ENCODE results near the gene POLR1A.

The POLR1A gene

DNA sequence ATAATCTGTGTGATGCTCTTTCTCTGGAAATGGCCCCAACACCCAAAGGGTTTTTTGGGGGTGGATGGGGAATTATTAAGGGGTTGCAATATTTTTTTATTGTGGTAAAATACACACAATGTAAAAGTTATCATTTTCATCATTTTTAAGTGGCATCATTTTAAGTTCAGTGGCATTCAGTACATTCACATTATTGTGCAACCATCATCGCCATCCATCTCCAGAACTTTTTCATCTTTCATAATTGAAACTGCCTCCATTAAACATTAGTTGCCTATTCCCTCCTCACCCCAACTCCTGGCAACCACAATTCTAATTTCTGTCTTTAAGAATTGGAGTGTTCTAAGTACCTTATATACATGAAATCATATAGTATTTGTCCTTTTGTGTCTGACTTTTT is 90.0 kb downstream of the POLR1A start:
- H3K36me3 ChIP-seq (ENCODE audit: insufficient read depth, low read length) = no peaks in the 10 kb centered on the region
- H3K27me3 ChIP-seq (ENCODE audit: insufficient read depth, low read length) = no peaks in the 10 kb centered on the region
- no peak overlapping the region for H2AFZ ChIP-seq (ENCODE audit: low read depth, low read length)
- peaks cover 4% of the 10 kb centered on the region for H3K9me3 ChIP-seq (ENCODE audit: low read length)
- H3K4me1 ChIP-seq (ENCODE audit: insufficient read depth, low read length) = no peaks in the 10 kb centered on the region
- H3K4me3 ChIP-seq (ENCODE audit: low read length) = no peak overlapping the region

DNA sequence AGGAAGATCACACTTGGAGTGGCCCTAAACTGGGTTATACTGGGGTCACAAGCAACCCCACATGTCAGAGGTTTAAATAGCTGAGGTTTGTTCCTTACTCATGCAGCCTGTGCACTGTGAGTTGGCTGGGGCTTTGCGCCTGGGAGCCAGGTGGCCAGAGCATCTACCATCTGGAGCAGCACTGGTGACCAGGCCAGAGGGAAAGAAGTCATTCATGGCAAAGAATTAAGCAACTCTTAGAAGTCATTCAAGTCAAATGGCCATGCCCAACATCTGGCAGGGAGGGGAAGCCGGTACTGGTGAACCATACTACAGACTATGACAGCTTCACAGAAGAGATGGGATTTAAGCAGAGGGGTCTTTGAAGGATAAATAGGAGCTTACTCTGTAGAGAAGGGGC is 90.7 kb downstream of the POLR1A start:
- Histone ChIP-seq H3K27me3 (ENCODE audit: insufficient read depth, low read length) (no peaks in the 10 kb centered on the region), H3K4me3 (ENCODE audit: low read length) (no peak overlapping the region), H3K4me1 (ENCODE audit: insufficient read depth, low read length) (no peaks in the 10 kb centered on the region), H3K36me3 (ENCODE audit: insufficient read depth, low read length) (no peaks in the 10 kb centered on the region), H3K9me3 (ENCODE audit: low read length) (peaks cover 4% of the 10 kb centered on the region), H2AFZ (ENCODE audit: low read depth, low read length) (no peak overlapping the region)

DNA sequence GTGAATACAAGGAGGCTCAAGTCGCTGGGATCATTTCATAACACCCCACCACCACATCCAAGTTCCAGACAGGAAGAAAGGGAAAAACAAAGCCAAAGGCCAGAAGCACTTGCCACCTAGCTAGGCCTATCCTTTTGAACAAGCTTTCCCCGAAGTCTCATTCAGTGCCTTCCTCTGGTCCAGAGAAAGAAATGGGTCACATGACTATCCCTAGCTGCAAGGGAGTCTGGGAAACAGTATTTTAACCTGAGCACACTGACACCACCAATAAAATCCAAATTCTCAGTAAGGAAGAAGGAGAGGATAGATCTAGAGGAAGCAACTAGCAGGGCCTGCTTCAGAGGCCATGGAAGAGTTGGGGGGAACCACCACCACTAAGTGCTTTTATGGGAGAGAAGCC is 91.2 kb downstream of the POLR1A start:
- Histone ChIP-seq H3K4me3 (ENCODE audit: low read length) (no peak overlapping the region), H3K4me1 (ENCODE audit: insufficient read depth, low read length) (no peaks in the 10 kb centered on the region), H3K36me3 (ENCODE audit: insufficient read depth, low read length) (no peaks in the 10 kb centered on the region), H2AFZ (ENCODE audit: low read depth, low read length) (no peak overlapping the region), H3K27me3 (ENCODE audit: insufficient read depth, low read length) (no peaks in the 10 kb centered on the region), H3K9me3 (ENCODE audit: low read length) (peaks cover 4% of the 10 kb centered on the region)

DNA sequence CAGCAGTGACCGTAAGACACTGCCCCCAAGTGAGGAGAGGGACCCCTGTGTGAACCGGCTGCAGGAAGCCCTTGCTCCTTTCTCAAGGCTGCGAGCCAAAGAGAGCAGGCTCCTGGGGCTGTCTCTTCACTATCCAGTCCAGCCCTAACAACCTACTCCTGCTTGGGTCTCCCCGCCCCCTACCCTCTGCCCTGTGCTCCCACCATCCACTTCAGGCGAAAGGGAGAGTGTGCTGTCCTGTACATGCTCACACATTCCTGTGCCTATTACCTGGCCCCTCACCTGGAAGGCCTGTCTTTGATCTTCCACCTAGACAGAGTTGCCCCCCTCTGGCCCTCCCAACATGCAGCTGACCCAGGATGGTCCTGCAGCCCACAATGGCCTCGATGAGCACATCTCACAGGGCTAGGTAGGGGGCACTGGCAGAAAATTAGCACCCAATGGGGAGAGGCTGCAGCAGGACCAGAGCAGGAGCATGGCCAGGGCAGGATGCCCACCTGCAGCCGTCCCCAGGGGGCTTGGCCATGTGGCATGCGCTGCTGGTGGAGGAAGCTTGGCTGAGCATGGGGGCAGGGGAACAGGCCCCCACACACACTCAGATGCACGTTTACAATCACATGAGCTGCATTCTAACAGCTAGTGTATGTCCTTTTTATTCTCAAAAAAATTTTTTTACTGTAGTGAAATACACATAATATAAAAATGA is 93.5 kb downstream of the POLR1A start:
- Histone ChIP-seq H2AFZ (ENCODE audit: low read depth, low read length) (no peak overlapping the region), H3K4me1 (ENCODE audit: insufficient read depth, low read length) (no peaks in the 10 kb centered on the region), H3K36me3 (ENCODE audit: insufficient read depth, low read length) (no peaks in the 10 kb centered on the region), H3K27me3 (ENCODE audit: insufficient read depth, low read length) (no peaks in the 10 kb centered on the region), H3K9me3 (ENCODE audit: low read length) (peaks cover 4% of the 10 kb centered on the region), H3K4me3 (ENCODE audit: low read length) (no peak overlapping the region)

DNA sequence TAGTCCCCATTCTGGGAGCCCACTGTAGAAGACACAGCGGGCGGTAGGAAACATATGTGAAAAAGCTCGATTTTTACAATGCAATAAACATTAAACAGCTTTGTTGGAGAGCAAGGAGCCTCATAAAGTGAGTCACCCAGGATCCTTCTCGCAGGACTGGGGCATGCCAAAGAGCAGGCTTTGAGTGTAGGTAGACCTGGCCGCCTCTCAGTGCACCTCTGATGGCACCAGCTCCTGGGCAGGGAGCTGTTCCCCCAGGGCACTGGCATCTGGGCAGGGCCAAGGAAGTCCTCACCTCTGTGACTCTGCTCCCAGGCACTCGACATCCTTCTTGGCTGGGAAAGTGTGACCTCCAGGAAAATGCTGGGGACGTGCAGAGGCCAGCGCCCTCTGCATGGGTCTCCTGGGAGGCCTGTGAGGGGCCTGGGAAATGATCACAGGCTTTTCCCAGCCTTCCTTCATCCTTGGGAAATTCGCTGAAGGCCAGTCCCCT is 94.2 kb downstream of the POLR1A start:
- no peak overlapping the region for H2AFZ ChIP-seq (ENCODE audit: low read depth, low read length)
- H3K36me3 ChIP-seq (ENCODE audit: insufficient read depth, low read length) = no peaks in the 10 kb centered on the region
- no peaks in the 10 kb centered on the region for H3K27me3 ChIP-seq (ENCODE audit: insufficient read depth, low read length)
- no peak overlapping the region for H3K4me3 ChIP-seq (ENCODE audit: low read length)
- peaks cover 4% of the 10 kb centered on the region for H3K9me3 ChIP-seq (ENCODE audit: low read length)
- H3K4me1 ChIP-seq (ENCODE audit: insufficient read depth, low read length) = no peaks in the 10 kb centered on the region

DNA sequence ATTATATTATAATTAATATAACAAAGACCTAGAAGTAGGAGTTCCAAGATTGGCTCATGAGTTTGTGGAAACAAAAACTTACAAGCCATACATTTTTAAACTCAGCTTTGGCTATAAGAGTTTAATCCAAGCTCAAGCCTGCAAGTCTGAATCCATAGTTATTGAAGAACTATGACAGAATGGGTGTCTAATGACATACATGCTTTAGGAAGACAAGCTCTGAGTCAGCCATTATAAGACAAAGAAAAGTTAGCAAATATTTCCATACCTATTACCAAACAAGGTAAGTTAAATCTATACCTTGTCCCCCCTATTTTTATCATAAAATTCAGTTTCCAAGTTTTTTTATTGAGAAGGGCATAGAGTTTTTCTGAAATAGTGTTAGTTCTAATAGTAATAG is 95.6 kb downstream of the POLR1A start:
- H3K4me1 ChIP-seq (ENCODE audit: insufficient read depth, low read length) = no peaks in the 10 kb centered on the region
- H3K9me3 ChIP-seq (ENCODE audit: low read length) = peaks cover 5% of the 10 kb centered on the region
- H2AFZ ChIP-seq (ENCODE audit: low read depth, low read length) = no peak overlapping the region
- H3K36me3 ChIP-seq (ENCODE audit: insufficient read depth, low read length) = no peaks in the 10 kb centered on the region
- H3K27me3 ChIP-seq (ENCODE audit: insufficient read depth, low read length) = no peaks in the 10 kb centered on the region
- H3K4me3 ChIP-seq (ENCODE audit: low read length) = no peak overlapping the region

DNA sequence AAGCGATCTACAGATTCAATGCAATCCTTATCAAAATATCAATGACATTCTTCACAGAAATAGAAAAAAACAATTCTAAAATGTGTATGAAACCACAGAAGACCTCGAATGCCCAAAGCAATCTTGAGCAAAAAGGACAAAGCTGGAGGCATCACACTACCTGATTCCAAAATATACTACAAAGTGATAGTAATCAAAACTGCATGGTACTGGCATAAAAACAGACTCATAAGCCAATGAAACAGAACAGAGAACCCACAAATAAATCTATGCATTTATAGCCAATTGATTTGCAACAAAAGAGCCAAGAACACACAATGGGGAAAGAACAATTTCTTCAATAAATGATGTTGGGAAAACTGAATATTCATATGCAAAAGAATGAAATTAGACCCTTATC is 99.2 kb downstream of the POLR1A start:
- H3K36me3 ChIP-seq (ENCODE audit: insufficient read depth, low read length) = no peaks in the 10 kb centered on the region
- H3K4me3 ChIP-seq (ENCODE audit: low read length) = no peak overlapping the region
- no peaks in the 10 kb centered on the region for H3K4me1 ChIP-seq (ENCODE audit: insufficient read depth, low read length)
- H3K9me3 ChIP-seq (ENCODE audit: low read length) = peaks cover 3% of the 10 kb centered on the region
- no peaks in the 10 kb centered on the region for H3K27me3 ChIP-seq (ENCODE audit: insufficient read depth, low read length)
- H2AFZ ChIP-seq (ENCODE audit: low read depth, low read length) = no peak overlapping the region

DNA sequence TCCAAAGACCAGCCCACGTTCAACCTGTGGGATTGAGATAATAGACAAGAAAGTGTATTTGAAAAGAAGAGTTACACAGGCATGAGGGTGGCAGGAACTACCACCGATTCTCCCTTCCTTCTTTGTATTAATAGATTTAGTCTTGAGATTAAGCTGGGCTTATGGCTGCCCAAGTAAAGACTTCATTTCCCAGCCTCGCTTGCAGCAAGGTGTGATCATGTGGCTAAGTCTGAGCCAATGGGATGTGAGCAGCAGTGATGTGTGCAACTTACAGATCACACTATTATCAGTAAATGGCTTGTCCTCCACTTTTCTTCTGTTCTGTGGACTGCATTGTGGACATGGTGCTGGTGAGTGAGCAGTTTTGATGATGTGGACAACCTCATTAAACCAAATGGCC is 101.7 kb downstream of the POLR1A start:
- H3K9me3 ChIP-seq (ENCODE audit: low read length) = peaks cover 3% of the 10 kb centered on the region
- no peaks in the 10 kb centered on the region for H3K4me1 ChIP-seq (ENCODE audit: insufficient read depth, low read length)
- H2AFZ ChIP-seq (ENCODE audit: low read depth, low read length) = no peak overlapping the region
- no peak overlapping the region for H3K4me3 ChIP-seq (ENCODE audit: low read length)
- no peaks in the 10 kb centered on the region for H3K36me3 ChIP-seq (ENCODE audit: insufficient read depth, low read length)
- no peaks in the 10 kb centered on the region for H3K27me3 ChIP-seq (ENCODE audit: insufficient read depth, low read length)

DNA sequence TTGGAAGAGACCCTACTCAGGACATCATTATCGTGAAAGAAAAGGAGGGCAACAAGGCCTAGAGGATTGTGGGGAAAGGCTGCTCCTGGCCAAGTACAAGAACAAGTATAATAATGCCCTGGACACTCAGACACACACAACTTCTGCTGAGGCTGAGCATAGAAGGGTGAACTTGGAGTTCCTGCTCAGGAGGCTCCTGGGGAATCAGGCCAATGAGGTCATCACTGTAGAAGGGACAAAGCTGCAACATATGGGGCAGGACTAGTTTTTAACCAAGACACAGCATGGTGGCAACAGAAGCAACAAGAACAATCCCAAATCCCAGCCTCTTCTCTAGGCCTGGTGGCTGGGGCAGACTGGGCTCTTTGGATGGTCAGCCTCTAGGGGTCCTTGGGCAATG is 102.6 kb downstream of the POLR1A start:
- Histone ChIP-seq H3K36me3 (ENCODE audit: insufficient read depth, low read length) (no peaks in the 10 kb centered on the region), H3K4me1 (ENCODE audit: insufficient read depth, low read length) (no peaks in the 10 kb centered on the region), H3K27me3 (ENCODE audit: insufficient read depth, low read length) (no peaks in the 10 kb centered on the region), H3K9me3 (ENCODE audit: low read length) (peaks cover 3% of the 10 kb centered on the region), H2AFZ (ENCODE audit: low read depth, low read length) (no peak overlapping the region), H3K4me3 (ENCODE audit: low read length) (no peak overlapping the region)

DNA sequence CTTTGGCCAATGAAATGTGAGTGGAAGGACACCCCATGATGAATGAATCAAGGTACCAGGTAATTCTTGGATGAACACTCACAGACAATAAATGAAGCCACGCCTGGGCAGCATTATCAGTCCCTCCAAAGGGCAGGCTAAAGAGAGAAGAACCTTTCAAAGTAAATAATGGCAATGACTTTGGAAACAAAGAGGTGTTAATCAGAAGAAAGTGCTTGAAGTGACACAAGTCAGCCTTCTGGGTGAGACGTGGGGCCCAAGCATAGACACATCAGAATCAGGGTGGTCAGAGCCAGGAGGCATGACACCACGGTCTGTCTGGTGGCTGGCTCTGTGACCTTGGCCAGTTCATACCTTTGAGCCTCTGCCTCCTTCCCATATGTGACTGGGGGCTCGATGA is 103.3 kb downstream of the POLR1A start:
- H3K4me1 ChIP-seq (ENCODE audit: insufficient read depth, low read length) = peaks cover 3% of the 10 kb centered on the region
- peaks cover 3% of the 10 kb centered on the region for H3K9me3 ChIP-seq (ENCODE audit: low read length)
- H3K4me3 ChIP-seq (ENCODE audit: low read length) = no peak overlapping the region

DNA sequence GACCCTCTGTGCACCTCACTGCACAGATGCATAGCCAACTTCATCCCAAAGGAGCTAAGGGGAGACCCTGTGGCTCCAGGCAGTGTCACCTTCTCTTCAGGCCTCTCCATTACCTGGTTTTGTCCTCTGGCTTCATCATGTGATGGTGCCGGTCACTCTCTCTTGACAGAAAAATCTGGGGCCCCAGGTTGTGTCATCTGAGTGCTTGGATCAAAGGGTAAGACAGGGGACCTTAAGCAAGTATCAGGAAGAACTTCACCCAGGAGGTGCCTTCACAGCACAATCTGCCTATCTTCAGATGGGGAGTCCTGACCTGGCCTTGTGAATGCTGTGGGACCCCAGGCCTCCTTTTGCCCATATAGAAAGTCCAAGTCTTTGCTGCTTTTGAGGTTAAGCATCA is 104.4 kb downstream of the POLR1A start:
- Histone ChIP-seq H3K4me3 (ENCODE audit: low read length) (no peak overlapping the region), H3K4me1 (ENCODE audit: insufficient read depth, low read length) (peaks cover 13% of the 10 kb centered on the region), H3K9me3 (ENCODE audit: low read length) (peaks cover 3% of the 10 kb centered on the region), H3K36me3 (ENCODE audit: insufficient read depth, low read length) (no peaks in the 10 kb centered on the region), H2AFZ (ENCODE audit: low read depth, low read length) (no peak overlapping the region), H3K27me3 (ENCODE audit: insufficient read depth, low read length) (no peaks in the 10 kb centered on the region)

More for the DNA sequence above, 103.3 kb downstream of the POLR1A start:
- Histone ChIP-seq H3K36me3 (ENCODE audit: insufficient read depth, low read length) (no peaks in the 10 kb centered on the region), H3K27me3 (ENCODE audit: insufficient read depth, low read length) (no peaks in the 10 kb centered on the region), H2AFZ (ENCODE audit: low read depth, low read length) (no peak overlapping the region)

DNA sequence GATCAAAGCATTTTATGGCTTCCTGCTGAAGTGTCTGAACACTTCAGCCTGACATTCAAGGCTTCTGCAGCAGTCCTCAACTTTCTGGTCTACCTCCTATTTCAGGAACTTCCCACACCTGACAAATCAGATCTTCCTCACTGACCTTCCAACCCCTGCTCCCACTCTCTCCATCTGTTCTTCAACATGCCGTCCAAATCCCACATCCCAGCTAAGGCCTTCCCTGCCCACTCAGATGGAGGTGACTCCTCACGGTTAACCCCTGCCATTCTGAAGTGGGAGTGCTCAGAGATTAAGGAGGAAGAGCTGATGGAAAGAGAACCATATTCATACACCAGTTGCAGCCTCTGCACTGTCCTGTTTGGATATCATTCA is 104.8 kb downstream of the POLR1A start:
- Histone ChIP-seq H3K4me3 (ENCODE audit: low read length) (no peak overlapping the region), H3K4me1 (ENCODE audit: insufficient read depth, low read length) (peaks cover 16% of the 10 kb centered on the region), H3K27me3 (ENCODE audit: insufficient read depth, low read length) (no peaks in the 10 kb centered on the region), H3K9me3 (ENCODE audit: low read length) (peaks cover 3% of the 10 kb centered on the region), H2AFZ (ENCODE audit: low read depth, low read length) (no peak overlapping the region), H3K36me3 (ENCODE audit: insufficient read depth, low read length) (no peaks in the 10 kb centered on the region)

DNA sequence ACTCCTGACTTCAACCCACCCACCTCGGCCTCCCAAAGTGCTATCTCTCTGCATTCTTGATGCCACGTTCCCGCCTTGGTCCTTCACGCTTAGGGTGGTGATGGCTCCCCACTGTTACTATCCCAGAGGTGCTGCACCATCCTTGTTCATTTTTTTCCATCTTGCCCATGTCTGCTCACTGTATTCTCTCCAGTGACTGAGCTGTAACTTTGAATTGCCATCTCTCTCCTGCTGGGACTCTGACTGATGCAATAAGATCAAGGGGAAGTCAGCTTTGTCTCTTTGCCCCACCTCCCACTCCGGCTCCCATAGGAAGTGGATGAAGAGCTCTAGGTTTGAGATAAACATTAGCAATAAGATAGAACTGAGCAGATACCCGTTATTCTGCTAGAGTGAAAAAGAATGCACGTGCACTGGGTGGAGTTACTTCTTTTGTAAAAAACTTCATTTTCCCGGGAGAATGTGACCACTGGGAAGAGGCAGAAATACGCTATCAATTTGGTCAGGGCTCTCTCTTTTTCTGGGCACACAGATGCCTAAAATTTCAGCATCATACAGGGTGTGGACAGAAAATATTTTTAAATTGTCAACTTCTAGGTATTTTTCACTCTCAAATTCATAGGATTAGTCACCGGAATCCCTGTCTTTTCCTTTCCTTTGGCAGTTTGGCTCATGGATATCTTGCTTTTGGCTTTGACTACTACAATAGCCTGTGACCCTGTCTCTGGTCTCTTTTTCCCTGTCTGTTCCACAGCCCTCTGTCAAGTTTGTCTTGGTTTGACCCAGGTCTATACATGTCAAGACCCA is 105.4 kb downstream of the POLR1A start:
- no peaks in the 10 kb centered on the region for H3K36me3 ChIP-seq (ENCODE audit: insufficient read depth, low read length)
- no peak overlapping the region for H3K4me3 ChIP-seq (ENCODE audit: low read length)
- H3K9me3 ChIP-seq (ENCODE audit: low read length) = peaks cover 3% of the 10 kb centered on the region
- peaks cover 16% of the 10 kb centered on the region for H3K4me1 ChIP-seq (ENCODE audit: insufficient read depth, low read length)
- no peak overlapping the region for H2AFZ ChIP-seq (ENCODE audit: low read depth, low read length)
- no peaks in the 10 kb centered on the region for H3K27me3 ChIP-seq (ENCODE audit: insufficient read depth, low read length)
